ENCODE measurements around the gene ADAM8. TPM values are rescaled to one million over a fixed set of nuclear protein-coding genes. Genes with fewer than 3 reads are reported as not detected.
A peak's percentile ranks its signal among the peaks of the same experiment; 100 is the strongest.

The ADAM8 gene
- total RNA-seq, 2 donors from 2014 or later = 156 to 218 TPM

GRCh38 chr10:133217800-133218589 lies 58.7 kb downstream of the ADAM8 start:
- DNase-seq = no peak
- Mint-ChIP-seq H3K27me3 (ENCODE audit: low read depth) (peaks cover 9% of the 10 kb centered on the region), H3K36me3 (ENCODE audit: insufficient read depth in 2 of 2) (no peaks in the 10 kb centered on the region), H3K4me3 (no peak overlapping the region), H3K27ac (no peak overlapping the region), H3K4me1 (ENCODE audit: low read depth) (no peaks in the 10 kb centered on the region), H3K9me3 (no peaks in the 10 kb centered on the region)
- ATAC-seq (replicated peaks in 1 of 2) = no peak

- H3K4me1 Mint-ChIP-seq (ENCODE audit: low read depth) = no peaks in the 10 kb centered on the region
- DNase-seq = no peak
- peaks cover 9% of the 10 kb centered on the region for H3K27me3 Mint-ChIP-seq (ENCODE audit: low read depth)
- no peak overlapping the region for H3K4me3 Mint-ChIP-seq
- H3K27ac Mint-ChIP-seq = peak overlapping the region; percentile 54
- H3K36me3 Mint-ChIP-seq (ENCODE audit: insufficient read depth in 2 of 2) = no peaks in the 10 kb centered on the region
- ATAC-seq (replicated peaks in 1 of 2) = no peak
- H3K9me3 Mint-ChIP-seq = no peaks in the 10 kb centered on the region
Observed at GRCh38 chr10:133216776-133217175, 59.9 kb downstream of the ADAM8 start.

DNA sequence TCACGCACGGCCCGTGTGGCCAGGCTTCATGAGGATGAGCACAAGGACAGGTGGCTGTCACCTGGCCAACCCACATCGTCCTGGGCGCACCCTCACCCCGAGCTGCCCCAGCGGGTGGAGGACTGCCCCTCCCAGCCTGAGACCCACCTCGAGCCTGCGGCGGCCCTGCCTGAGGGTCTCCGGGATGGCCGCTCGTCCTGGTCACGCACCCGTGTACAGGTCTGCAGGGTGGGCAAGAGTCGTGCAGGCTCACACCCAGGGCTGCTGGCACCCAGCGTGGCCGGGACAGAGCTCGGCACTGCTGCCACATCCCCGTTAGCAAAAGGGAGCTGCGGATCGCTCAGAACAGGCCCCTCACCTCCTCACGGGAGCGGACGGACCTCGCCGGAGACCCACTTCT lies 61.1 kb downstream of the ADAM8 start:
- ATAC-seq (replicated peaks in 1 of 2) (no peak), DNase-seq (no peak)
- Mint-ChIP-seq H3K36me3 (ENCODE audit: insufficient read depth in 2 of 2) (no peaks in the 10 kb centered on the region), H3K27ac (no peak overlapping the region), H3K27me3 (ENCODE audit: low read depth) (no peaks in the 10 kb centered on the region), H3K4me1 (ENCODE audit: low read depth) (no peaks in the 10 kb centered on the region), H3K4me3 (no peak overlapping the region), H3K9me3 (no peaks in the 10 kb centered on the region)

DNA sequence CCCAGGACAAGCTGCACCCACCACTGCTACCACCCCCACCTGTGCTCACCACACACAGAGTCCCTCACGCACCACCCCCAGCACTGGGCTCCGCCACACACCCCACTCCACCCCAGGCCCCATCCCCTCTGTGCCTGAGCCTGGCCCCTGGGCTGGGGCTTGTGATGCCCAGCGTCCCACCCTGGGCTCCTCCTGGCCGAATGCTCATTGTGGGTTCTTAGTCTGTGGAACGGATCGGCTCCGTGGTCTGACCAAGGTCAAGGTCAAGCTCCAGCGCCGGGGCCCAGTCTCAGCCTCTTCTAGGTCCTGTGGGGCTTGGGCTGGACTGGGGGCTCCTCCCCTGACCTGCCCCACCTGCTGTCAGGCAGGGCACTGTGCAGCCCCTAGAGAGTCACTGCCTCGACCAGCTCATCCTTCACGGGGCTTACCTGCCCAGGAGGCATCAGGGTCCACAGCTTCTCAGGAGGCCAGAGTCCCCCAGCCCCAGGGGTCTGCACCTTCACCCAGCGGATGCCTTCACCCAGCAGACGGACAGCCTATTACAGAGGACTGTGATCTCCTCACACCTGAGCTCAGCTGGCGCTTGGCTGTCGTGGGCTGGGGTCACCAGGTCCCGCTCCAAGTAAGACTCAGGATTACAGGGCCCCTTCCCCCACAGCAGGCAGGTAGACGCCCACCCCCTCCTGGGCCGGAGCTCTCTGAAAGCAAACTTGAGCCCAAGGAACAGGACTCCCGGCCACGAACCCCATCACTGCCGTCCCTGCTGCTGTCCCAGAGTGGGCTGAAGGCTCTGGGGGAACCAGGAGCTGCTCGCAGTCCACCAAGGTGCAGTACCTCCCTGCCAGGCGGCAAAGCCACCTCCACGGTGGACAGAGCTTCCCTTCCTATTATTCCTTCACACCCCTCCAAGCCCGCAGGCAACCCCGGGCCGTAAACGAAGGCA lies 61.9 kb downstream of the ADAM8 start:
- H3K36me3 Mint-ChIP-seq (ENCODE audit: insufficient read depth in 2 of 2) = no peaks in the 10 kb centered on the region
- no peaks in the 10 kb centered on the region for H3K9me3 Mint-ChIP-seq
- ATAC-seq (replicated peaks in 1 of 2) (no peak), DNase-seq (no peak)
- no peak overlapping the region for H3K4me3 Mint-ChIP-seq
- H3K4me1 Mint-ChIP-seq (ENCODE audit: low read depth) = no peaks in the 10 kb centered on the region
- H3K27ac Mint-ChIP-seq = no peak overlapping the region
- no peaks in the 10 kb centered on the region for H3K27me3 Mint-ChIP-seq (ENCODE audit: low read depth)

DNA sequence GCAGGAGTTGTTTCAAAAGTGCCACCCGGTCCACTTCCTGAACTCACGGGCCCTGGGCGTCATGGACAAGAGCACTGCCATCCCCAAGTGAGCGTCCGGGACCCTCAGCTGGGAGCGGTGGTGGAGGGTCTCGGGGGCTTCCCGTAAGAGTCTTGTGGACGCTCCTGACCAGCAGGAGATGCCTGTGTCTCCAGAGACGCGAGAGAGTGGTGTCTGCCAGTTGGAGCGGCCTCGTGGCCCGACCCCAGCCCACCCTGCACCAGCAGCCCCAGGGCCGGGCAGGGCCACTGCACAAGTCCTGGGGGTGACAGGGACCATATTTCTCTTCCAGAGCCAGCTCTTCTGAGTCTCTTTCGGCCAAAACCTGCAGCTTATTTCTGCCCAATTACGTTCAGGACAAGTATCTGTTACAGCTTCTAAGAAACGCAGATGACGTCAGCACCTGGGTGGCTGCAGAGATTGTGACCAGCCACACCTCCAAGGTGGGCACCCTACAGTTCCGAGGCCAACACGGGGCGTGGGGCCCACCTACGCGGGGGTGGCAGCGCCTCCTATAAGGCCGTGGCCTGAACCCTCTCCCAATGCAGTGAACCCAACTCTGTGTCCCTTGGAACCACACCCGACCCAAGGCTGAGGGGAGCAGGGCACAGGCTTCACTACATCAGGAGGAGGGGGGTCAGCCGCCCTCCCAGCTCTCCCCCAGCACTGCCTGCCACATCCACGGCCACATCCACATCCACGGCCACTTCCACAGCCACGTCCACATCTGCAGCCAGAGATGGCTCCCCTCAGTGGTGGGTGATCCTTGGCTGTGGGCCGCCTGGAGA lies 62.8 kb downstream of the ADAM8 start:
- H3K27ac Mint-ChIP-seq = no peak overlapping the region
- no peak for DNase-seq
- H3K4me3 Mint-ChIP-seq = no peak overlapping the region
- no peaks in the 10 kb centered on the region for H3K36me3 Mint-ChIP-seq (ENCODE audit: insufficient read depth in 2 of 2)
- no peaks in the 10 kb centered on the region for H3K27me3 Mint-ChIP-seq (ENCODE audit: low read depth)
- no peak for ATAC-seq (replicated peaks in 1 of 2)
- H3K4me1 Mint-ChIP-seq (ENCODE audit: low read depth) = no peaks in the 10 kb centered on the region
- no peaks in the 10 kb centered on the region for H3K9me3 Mint-ChIP-seq

GRCh38 chr10:133212853-133213494 lies 63.7 kb downstream of the ADAM8 start:
- no peak for DNase-seq
- no peaks in the 10 kb centered on the region for H3K27me3 Mint-ChIP-seq (ENCODE audit: low read depth)
- H3K27ac Mint-ChIP-seq = no peak overlapping the region
- no peaks in the 10 kb centered on the region for H3K9me3 Mint-ChIP-seq
- no peak for ATAC-seq (replicated peaks in 1 of 2)
- no peak overlapping the region for H3K4me3 Mint-ChIP-seq
- H3K4me1 Mint-ChIP-seq (ENCODE audit: low read depth) = no peaks in the 10 kb centered on the region
- no peaks in the 10 kb centered on the region for H3K36me3 Mint-ChIP-seq (ENCODE audit: insufficient read depth in 2 of 2)

Other genes starting within 250 kb of the ADAM8 start
- gene ADGRA1, start 188.9 kb downstream of the ADAM8 start, total RNA-seq = not detected
- 1 to 10 TPM in 1 of 2 donors, under 1 TPM in 1; 0.28 to 1.2 TPM for gene KNDC1, start 116.6 kb downstream of the ADAM8 start, total RNA-seq
- gene UTF1, start 46.7 kb downstream of the ADAM8 start, total RNA-seq = under 1 TPM in 1 of 2 donors, not detected in 1; 0.21 TPM
- under 1 TPM in 1 of 2 donors, not detected in 1; 0.21 TPM for gene VENTX, start 39.0 kb downstream of the ADAM8 start, total RNA-seq
- 10 to 100 TPM; 50.9 to 51.2 TPM for gene TUBGCP2, start 32.0 kb upstream of the ADAM8 start, total RNA-seq
- 10 to 100 TPM; 46.1 to 49.8 TPM for gene ZNF511, start 32.0 kb upstream of the ADAM8 start, total RNA-seq
- gene CALY, start 60.0 kb upstream of the ADAM8 start, total RNA-seq = under 1 TPM in 1 of 2 donors, not detected in 1; 0.09 TPM
- not detected for gene PRAP1, start 70.5 kb upstream of the ADAM8 start, total RNA-seq
- gene FUOM, start 81.2 kb upstream of the ADAM8 start, total RNA-seq = 10 to 100 TPM; 14.9 to 17.1 TPM
- 10 to 100 TPM; 47.2 to 53.1 TPM for gene ECHS1, start 96.5 kb upstream of the ADAM8 start, total RNA-seq
- gene PAOX, start 102.4 kb upstream of the ADAM8 start, total RNA-seq = 10 to 100 TPM; 12.4 to 13.8 TPM
- gene MTG1, start 117.3 kb upstream of the ADAM8 start, total RNA-seq = 10 to 100 TPM; 58.0 to 67.2 TPM
- gene SPRN, start 147.8 kb upstream of the ADAM8 start, total RNA-seq = not detected
- gene SCART1, start 177.1 kb upstream of the ADAM8 start, total RNA-seq = 1 to 10 TPM; 3.3 to 3.9 TPM